ENCODE results near the gene AHCYL1. TPM values are rescaled to one million over a fixed set of nuclear protein-coding genes. Genes with fewer than 3 reads are reported as not detected.

AHCYL1 gene
- polyA plus RNA-seq, 3 donors: 104 to 123 (median 117) TPM

DNA sequence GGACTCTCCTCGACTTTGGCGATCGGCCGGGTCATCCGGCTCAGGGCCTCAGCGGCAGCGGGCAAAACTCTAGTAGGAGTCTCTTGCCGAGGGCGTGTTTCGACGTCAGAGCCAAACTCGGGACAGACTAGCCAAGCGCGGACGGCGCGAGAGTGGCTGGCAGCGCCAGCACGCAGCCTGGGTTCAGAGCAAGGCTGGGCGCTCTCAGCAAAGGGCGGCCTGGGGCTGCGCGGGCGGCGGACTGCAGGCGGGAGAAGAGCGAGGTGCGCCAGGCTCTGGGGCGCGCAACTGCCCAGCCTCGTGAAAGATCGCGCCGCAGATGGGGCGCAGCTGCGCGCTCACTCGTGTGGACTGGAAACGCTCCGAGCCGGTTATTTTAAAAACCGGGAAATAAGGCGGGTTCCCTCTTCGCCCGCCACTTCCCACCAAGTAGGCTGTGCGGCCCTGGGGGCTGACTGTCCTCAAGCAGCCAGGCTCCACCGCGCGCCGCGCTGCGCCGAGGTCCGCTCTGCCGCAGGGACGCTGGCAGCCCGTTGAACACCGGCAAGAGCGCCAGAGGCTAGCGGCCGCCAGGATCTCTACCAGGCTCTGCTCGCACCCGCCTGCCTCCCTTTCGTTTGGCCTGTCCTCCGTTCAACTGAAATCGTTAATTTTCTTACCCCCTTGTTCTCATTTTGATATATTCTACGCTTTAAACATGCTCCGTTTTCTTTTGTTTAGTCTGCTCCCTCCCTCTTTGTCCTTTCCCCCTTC lies 83.5 kb downstream of the AHCYL1 start:
- DNase-seq (ENCODE audit: extremely low read depth in 1 of 11, low read depth in 9 of 11, low spot score in 4 of 11): no peak

DNA sequence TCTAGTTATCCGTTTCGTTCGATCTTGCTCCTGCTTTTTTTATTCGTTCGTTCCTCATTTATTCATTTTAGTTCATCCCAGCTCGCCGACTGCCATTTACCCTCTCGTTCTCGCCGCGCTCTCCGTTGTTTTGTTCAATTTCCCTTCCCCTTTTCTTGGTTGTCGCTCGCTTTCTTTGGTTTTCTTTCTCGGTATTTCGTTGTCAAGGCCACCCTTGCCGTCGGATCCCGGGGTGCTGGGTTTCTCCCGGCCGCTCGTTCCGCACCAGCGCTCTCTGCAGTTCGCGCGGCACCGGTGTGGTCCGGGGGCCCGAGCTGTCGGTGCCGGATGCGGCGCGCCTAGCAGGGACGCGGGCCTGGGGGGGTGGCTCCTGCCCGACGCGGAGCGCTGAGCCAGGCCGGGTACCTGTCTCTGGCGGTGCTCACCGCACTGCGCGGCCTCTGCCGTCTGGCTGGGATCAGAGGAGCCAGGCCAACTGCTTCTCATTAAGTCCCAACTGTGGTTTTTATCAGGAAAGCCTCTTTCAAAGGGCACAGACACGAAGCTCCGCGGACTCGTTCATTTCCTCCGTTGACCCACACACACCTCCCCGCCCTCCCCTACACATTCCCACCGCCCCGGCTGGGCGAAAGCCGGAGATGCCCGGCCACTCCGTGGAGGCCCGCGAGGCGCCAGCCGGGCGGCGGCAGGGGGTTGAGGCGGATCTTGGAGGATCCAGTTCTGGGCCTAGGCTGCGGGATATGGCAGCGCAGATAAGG lies 84.3 kb downstream of the AHCYL1 start:
- no peak for DNase-seq (ENCODE audit: extremely low read depth in 1 of 11, low read depth in 9 of 11, low spot score in 4 of 11)

DNA sequence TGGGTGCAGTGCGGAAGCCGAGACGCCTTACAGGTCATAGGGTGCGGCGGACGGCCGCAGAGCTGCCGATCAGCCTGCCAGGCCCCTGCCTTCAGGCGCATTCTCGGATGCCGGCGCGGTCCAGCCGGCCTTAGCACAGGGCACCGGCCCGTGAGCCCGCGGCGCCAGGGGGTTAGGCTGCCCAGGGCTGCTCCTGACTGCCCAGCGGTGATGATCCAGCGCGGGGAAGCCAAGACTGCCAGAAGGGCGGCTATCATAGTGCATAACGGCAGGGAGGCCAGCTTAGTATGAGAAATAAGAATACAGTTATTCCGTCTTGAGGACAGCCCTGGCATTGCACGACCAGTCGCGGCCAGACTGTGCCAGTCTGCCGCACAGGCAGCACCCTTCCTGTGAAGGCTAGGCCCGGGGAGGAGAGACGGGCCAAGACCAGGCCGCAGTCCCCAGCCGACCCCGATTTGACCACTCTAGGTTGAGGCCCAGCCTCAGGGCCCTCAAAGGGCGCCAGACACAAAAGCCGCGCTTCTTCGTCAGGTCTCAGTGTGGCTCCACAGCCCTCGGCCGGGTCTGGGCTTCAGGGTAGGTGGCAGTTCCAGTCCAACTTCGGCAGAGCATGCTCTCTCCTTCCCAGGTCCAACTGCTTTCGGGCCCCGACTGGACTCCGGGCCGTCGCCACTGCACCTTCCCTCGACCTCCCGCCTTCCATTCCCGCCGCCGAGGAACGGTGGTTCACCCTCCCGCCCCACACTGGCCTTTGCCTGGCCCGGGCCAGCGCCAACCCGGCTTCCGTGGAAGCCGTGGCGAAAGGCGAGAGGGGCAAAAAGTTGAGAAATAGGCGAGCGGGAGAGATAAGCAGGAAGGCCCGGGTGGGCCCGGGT lies 85.1 kb downstream of the AHCYL1 start:
- DNase-seq (ENCODE audit: extremely low read depth in 1 of 11, low read depth in 9 of 11, low spot score in 4 of 11): no peak

DNA sequence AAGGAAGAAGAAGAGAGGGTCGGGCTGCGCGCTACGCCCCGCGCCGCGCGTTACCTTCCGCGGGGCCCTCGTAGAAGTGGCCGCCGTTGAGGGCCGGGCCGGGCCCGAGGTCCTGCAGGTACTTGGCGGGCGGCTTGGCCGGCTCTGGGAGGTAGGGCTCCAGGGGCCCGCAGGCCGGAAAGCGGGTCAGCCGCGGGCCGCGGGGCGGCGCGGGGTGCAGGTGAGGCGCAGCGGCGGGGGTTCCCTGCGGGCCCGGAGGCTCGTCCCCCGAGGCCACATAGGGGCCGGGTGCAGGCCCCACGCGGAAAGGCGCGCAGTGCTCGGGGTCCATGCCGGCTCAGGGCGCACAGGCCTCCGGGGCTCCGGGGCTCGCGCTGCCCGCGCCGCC lies 85.7 kb downstream of the AHCYL1 start:
- no peak for DNase-seq (ENCODE audit: extremely low read depth in 1 of 11, low read depth in 9 of 11, low spot score in 4 of 11)

DNA sequence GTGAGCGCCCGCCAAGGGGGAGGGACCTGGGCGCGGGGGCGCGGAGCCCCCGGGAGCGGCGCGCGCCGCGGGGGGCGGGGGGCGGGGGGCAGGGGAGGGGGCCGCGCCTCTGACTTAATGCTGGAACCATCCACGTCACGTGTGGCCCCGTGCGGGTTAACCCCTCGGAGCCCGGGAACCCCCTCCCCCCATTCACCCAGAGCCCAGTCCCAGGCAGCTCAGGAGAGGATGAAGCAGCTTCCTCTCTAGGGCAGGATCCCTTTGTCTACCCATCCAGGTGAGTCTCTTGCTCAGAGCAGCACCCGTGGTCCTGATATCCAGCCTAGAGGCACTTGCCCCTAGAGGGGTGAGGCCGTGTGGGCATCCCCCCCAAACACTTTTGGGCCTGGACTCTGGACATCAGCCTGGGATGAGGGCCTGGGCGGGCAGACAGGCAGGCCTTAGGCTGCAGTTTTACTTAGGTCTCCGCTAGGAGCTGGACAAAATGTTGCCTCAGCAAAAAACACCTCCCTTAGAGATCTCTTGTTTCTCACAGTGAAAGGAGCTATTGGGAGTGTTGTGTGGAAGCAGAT lies 86.2 kb downstream of the AHCYL1 start, which contains the start of gene ALX3:
Gene ALX3 (minus strand): TSS at position 2 of the 572 bp plus-strand sequence. CDS start 60 bp downstream, outside the sequence.
- DNase-seq (ENCODE audit: extremely low read depth in 1 of 11, low read depth in 9 of 11, low spot score in 4 of 11): no peak

Other genes with a start within 250 kb of the AHCYL1 start
- gene GSTM3, start 243.7 kb upstream of the AHCYL1 start, polyA plus RNA-seq (ENCODE audit: insufficient read length in 3 of 3): 100 to 1,000 TPM; 168 to 208 (median 174) TPM
- gene EPS8L3, start 220.8 kb upstream of the AHCYL1 start, polyA plus RNA-seq (ENCODE audit: insufficient read length in 3 of 3): 1 to 10 TPM in 1 of 3 donors, under 1 TPM in 2; 0.52 to 1.7 (median 0.62) TPM
- gene CSF1, start 73.9 kb upstream of the AHCYL1 start, polyA plus RNA-seq (ENCODE audit: insufficient read length in 3 of 3): 1 to 10 TPM; 6.2 to 9.8 (median 6.6) TPM
- gene STRIP1, start 49.9 kb downstream of the AHCYL1 start, polyA plus RNA-seq (ENCODE audit: insufficient read length in 3 of 3): 10 to 100 TPM; 43.6 to 54.7 (median 47.0) TPM
- not detected for gene ALX3, start 85.9 kb downstream of the AHCYL1 start, polyA plus RNA-seq (ENCODE audit: insufficient read length in 3 of 3)
- gene UBL4B, start 127.7 kb downstream of the AHCYL1 start, polyA plus RNA-seq (ENCODE audit: insufficient read length in 3 of 3): not detected
- 1 to 10 TPM in 1 of 3 donors, under 1 TPM in 2; 0.76 to 1.1 (median 0.85) TPM for gene SLC6A17, start 165.7 kb downstream of the AHCYL1 start, polyA plus RNA-seq (ENCODE audit: insufficient read length in 3 of 3)
- 1 to 10 TPM; 4.7 to 7.5 (median 4.7) TPM for gene KCNC4, start 225.5 kb downstream of the AHCYL1 start, polyA plus RNA-seq (ENCODE audit: insufficient read length in 3 of 3)